Measurements from ENCODE around the gene COX6A2.

DNA sequence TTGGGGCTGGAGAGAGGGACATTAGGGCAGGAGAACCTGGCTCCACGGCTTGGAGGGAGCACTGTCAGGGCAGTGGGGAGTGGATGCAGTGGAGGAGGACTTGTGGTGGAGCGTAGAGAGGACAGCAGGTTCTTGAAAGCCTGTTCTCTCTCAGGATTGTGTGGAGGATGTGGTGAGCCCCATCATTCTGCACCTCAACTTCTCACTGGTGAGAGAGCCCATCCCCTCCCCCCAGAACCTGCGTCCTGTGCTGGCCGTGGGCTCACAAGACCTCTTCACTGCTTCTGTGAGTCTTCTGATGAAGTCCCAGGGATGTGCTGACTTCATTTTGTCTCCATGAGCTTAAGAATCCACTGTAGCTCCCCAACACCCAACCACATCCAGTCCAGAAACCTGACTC, 13.5 kb downstream of the COX6A2 start:
- TF ChIP-seq CTCF (IDR thresholded peaks at IDR 0.05): no peak
- TF ChIP-seq EP300 (IDR thresholded peaks at IDR 0.05): no peak
- TF ChIP-seq POLR2A (IDR thresholded peaks at IDR 0.05): no peak
- no peak for TF ChIP-seq POLR2AphosphoS5 (IDR thresholded peaks at IDR 0.05)

Data from suprapubic skin (tissue), 4 donors.